ENCODE results near the gene HUWE1. TPM values are rescaled to one million over a fixed set of nuclear protein-coding genes. Genes with fewer than 3 reads are reported as not detected.
A peak's percentile ranks its signal among the peaks of the same experiment; 100 is the strongest.

HUWE1 gene, protein sequence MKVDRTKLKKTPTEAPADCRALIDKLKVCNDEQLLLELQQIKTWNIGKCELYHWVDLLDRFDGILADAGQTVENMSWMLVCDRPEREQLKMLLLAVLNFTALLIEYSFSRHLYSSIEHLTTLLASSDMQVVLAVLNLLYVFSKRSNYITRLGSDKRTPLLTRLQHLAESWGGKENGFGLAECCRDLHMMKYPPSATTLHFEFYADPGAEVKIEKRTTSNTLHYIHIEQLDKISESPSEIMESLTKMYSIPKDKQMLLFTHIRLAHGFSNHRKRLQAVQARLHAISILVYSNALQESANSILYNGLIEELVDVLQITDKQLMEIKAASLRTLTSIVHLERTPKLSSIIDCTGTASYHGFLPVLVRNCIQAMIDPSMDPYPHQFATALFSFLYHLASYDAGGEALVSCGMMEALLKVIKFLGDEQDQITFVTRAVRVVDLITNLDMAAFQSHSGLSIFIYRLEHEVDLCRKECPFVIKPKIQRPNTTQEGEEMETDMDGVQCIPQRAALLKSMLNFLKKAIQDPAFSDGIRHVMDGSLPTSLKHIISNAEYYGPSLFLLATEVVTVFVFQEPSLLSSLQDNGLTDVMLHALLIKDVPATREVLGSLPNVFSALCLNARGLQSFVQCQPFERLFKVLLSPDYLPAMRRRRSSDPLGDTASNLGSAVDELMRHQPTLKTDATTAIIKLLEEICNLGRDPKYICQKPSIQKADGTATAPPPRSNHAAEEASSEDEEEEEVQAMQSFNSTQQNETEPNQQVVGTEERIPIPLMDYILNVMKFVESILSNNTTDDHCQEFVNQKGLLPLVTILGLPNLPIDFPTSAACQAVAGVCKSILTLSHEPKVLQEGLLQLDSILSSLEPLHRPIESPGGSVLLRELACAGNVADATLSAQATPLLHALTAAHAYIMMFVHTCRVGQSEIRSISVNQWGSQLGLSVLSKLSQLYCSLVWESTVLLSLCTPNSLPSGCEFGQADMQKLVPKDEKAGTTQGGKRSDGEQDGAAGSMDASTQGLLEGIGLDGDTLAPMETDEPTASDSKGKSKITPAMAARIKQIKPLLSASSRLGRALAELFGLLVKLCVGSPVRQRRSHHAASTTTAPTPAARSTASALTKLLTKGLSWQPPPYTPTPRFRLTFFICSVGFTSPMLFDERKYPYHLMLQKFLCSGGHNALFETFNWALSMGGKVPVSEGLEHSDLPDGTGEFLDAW (N-terminal part only)
- total RNA-seq (2022) (347 and 376 TPM in 2 replicates), Bru-seq, nascent RNA (percentile 97 among the genes with signal in this experiment), BruChase-seq, experiment 1, labeled RNA remaining after a 6-hour chase (percentile 96 among the genes with signal in this experiment), BruChase-seq, experiment 2, labeled RNA remaining after a 2-hour chase (percentile 95 among the genes with signal in this experiment)
- long read RNA-seq, full-length matches to known transcripts, result 1 of 82 reads
- long read RNA-seq, partial matches to known transcripts, result 76 of 82 reads
- long read RNA-seq, other reads (novel, unspliced or antisense), result 5 of 82 reads

DNA sequence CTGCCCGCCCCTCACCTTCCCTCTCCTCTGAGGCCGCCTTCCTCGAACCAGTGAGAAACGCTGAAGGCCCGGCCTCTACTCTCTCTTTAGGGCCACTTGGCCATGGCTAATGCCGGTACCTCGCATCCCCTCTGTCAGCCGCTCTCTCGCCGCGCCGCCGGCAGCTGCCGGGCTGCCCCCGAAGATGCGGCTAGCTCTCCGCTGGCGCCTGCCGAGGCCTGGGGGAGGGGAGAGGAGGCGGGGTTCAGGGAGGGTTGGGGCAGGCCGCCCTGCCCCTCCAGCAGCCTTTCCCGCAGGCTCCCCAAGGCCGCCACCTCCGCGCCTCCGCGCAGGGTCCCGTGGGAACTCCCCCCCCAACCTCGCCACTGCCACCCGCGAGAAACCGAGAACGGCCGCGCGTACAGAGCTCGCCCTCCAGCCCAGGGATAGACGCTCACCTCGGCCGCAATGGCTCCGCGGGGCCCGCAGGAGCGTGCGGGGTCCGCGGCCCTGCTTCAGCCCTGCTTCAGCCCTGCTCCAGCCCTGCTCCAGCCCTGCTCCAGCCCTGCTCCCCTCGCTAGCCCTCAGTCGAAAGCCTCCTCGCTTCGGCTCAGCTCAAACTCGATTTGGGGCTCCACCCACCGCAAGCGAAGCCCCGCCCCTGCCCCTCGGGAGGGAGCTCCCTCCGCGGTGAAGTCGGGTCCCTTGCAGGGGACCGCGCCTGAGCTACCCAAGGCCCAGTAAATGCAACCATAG is at the start of gene HUWE1:
HUWE1 (minus strand) TSS at position 569 of the 735 bp plus-strand sequence. CDS start 32,612 bp downstream, outside the sequence.
- intact Hi-C loops (cut with micrococcal nuclease; ENCODE audit: unreplicated experiment), result no loop called here
- peak within 1 kb of the TSS; percentile 74 for H3K27ac Mint-ChIP-seq (ENCODE audit: unreplicated experiment)
- H3K4me1 Mint-ChIP-seq (ENCODE audit: low read depth, unreplicated experiment), result peaks cover 14% of the 10 kb centered on the region
- CTCF ChIA-PET, result interaction anchor here (0.7 to 1.5 kb wide), 3 partner anchors 29 to 357 kb away, joined by 3 to 7 read pairs (median 4); no protein-coding TSS in a partner anchor
- H3K36me3 Mint-ChIP-seq (ENCODE audit: insufficient read depth, unreplicated experiment), result peaks cover 58% of the 10 kb centered on the region
- TF ChIP-seq, protein P1, sequence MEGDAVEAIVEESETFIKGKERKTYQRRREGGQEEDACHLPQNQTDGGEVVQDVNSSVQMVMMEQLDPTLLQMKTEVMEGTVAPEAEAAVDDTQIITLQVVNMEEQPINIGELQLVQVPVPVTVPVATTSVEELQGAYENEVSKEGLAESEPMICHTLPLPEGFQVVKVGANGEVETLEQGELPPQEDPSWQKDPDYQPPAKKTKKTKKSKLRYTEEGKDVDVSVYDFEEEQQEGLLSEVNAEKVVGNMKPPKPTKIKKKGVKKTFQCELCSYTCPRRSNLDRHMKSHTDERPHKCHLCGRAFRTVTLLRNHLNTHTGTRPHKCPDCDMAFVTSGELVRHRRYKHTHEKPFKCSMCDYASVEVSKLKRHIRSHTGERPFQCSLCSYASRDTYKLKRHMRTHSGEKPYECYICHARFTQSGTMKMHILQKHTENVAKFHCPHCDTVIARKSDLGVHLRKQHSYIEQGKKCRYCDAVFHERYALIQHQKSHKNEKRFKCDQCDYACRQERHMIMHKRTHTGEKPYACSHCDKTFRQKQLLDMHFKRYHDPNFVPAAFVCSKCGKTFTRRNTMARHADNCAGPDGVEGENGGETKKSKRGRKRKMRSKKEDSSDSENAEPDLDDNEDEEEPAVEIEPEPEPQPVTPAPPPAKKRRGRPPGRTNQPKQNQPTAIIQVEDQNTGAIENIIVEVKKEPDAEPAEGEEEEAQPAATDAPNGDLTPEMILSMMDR (IDR thresholded peaks at IDR 0.05; ENCODE audit: unreplicated experiment), result no peak
- BruUV-seq (replicated peaks), result no TSS peak
- peak; percentile 87 for DNase-seq
- H3K27me3 Mint-ChIP-seq (ENCODE audit: unreplicated experiment), result no peaks in the 10 kb centered on the region
- peak within 1 kb of the TSS; percentile 93 for H3K4me3 Mint-ChIP-seq (ENCODE audit: low read depth, unreplicated experiment)
- H3K9me3 Mint-ChIP-seq (ENCODE audit: low read depth, unreplicated experiment), result no peaks in the 10 kb centered on the region

DNA sequence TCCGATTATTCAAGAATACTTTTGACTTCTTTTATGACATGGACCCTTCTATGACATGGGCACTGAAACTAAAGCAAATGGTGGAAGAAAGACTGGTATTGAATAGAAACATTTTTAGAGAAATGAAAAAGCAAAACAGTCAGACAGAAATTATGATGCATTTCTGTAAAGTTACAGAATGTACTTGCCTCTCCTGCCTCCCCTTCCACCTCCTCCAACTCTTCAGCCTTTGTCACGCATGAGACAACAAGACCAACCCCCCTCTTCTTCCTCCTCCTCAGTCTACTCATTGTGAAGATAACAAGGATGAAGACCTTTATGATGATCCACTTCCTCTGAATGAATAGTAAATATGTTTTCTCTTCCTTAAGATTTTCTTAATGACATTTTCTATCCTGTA is 46.3 kb upstream of the HUWE1 start:
- intact Hi-C loops (cut with micrococcal nuclease; ENCODE audit: unreplicated experiment), result no loop called here
- H3K27ac Mint-ChIP-seq (ENCODE audit: unreplicated experiment), result no peak overlapping the region
- no peaks in the 10 kb centered on the region for H3K27me3 Mint-ChIP-seq (ENCODE audit: unreplicated experiment)
- peaks cover 8% of the 10 kb centered on the region for H3K4me1 Mint-ChIP-seq (ENCODE audit: low read depth, unreplicated experiment)
- no peak overlapping the region for H3K4me3 Mint-ChIP-seq (ENCODE audit: low read depth, unreplicated experiment)
- no peak for DNase-seq
- TF ChIP-seq, protein P1 (IDR thresholded peaks at IDR 0.05; ENCODE audit: unreplicated experiment), result no peak
- CTCF ChIA-PET, result no interaction called here
- H3K9me3 Mint-ChIP-seq (ENCODE audit: low read depth, unreplicated experiment), result no peaks in the 10 kb centered on the region
- no peaks in the 10 kb centered on the region for H3K36me3 Mint-ChIP-seq (ENCODE audit: insufficient read depth, unreplicated experiment)
- BruUV-seq (replicated peaks), result no TSS peak

DNA sequence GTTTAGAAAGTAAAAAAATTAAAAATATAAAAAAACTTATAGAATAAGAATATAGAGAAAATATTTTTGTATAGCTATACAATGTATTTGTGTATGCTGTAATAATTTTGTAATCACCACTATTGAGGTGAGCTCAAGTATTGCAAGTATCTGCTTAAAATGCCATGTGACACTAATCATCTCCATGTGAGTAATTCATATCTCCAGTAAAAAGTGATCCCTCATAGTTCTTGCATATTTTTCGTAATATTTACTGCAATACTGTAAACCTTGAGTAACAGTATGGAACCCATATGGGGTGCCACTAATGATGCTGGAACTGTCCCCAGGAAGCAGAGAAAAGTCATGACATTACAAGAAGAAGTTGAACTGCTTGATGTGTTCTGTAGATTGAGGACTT is 43.2 kb upstream of the HUWE1 start:
- peaks cover 5% of the 10 kb centered on the region for H3K36me3 Mint-ChIP-seq (ENCODE audit: insufficient read depth, unreplicated experiment)
- CTCF ChIA-PET, result no interaction called here
- no peak for DNase-seq
- H3K9me3 Mint-ChIP-seq (ENCODE audit: low read depth, unreplicated experiment), result no peaks in the 10 kb centered on the region
- intact Hi-C loops (cut with micrococcal nuclease; ENCODE audit: unreplicated experiment), result no loop called here
- BruUV-seq (replicated peaks), result no TSS peak
- no peak overlapping the region for H3K4me3 Mint-ChIP-seq (ENCODE audit: low read depth, unreplicated experiment)
- peaks cover 18% of the 10 kb centered on the region for H3K4me1 Mint-ChIP-seq (ENCODE audit: low read depth, unreplicated experiment)
- H3K27me3 Mint-ChIP-seq (ENCODE audit: unreplicated experiment), result no peaks in the 10 kb centered on the region
- TF ChIP-seq, protein P1 (IDR thresholded peaks at IDR 0.05; ENCODE audit: unreplicated experiment), result no peak
- no peak overlapping the region for H3K27ac Mint-ChIP-seq (ENCODE audit: unreplicated experiment)

All from Calu3 (cell line).